ENCODE measurements around the gene ZBED5.

ZBED5 gene

DNA sequence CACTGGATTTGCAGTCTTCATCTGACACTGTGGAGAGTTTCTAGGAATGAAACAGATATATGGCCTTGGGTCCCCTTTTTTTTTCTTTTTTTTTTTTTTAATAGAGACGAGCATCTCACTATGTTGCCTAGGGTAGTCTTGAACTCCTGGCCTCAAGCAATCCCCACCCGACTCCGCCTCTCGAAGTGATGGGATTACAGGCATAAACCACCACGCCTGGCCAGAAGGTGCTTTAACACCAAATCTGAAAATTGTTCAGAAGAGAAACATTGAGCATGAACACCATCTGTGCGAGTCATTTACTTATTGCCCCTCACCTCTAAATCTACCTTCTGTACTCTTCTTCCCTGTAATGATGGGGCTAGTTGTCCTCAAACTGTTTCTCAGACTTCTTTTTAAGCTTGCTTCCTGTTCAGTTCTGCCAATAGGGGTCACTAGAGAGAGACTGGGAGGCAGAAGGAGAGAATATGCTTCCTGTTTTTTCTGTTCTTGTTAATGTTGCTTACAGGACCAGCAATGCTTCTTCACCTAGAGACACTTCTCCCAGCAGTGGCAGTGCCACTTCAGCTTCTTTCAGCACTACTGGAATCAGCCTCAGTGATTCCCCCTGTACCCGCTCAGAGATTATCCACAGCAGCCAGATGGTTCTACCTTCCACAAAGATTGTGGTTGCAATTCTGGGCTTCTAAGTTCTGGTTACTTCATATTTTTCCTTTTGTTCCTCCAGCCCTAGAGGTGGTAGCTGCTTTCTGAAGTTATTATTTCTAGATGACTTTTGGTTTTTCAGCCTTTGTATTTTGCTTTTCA lies 20.8 kb upstream of the ZBED5 start:
- no peak for DNase-seq

DNA sequence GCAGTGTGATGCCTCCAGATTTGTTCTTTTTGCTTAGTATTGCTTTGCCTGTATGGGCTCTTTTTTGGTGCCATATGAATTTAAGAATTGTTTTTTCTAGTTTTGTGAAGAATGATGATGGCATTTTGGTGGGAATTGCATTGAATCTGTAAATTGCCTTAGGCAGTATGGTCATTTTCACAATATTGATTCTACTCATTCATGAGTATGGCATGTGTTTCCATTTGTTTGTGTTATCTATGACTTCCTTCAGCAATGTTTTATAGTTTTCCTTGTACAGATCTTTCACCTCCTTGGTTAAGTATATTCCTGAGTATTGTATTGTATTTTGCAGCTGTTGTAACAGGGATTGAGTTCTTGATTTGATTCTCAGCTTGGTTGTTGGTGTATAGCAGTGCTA lies 18.3 kb upstream of the ZBED5 start:
- DNase-seq = no peak

DNA sequence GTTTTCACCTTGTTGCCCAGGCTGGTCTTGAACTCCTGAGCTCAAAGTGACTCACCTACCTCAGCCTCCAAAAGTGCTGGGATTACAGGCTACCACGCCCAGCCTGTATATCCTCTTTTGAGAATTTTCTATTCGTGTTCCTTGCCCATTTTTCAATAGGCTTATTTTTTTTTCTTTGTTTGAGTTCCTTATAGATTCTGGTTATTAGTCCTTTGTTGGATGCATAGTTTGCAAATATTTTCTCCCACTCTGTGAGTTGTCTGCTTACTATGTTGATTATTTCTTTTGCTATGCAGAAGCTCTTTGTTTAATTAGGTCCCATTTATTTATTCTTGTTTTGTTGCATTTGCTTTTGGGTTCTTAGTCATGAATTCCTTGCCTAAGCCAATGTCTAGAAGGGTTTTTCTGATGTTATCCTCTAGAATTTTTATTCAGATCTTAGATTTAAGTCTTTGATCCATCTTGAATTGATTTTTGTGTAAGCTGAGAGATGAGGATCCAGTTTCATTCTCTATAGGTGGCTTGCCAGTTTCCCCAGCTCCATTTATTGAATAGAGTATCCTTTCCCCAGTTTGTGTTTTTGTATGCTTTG lies 17.7 kb upstream of the ZBED5 start:
- DNase-seq = no peak

DNA sequence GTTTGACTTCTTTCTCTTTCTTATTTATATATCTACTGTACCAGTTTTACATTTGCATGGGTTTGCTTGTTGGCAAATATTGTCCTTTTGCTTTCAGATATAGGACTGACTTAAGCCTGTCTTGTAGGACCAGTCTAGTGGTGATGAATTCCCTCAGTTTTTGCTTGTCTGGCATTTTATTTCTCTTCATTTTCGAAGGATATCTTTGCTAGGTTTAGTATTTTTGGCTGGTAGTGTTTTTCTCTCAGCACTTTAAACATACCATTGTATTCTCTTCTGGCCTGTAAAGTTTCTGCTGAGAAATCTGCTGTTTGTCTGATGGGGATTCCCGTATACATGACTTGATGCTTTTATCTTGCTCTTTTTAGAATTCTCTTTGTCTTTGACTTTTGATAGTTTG lies 14.2 kb upstream of the ZBED5 start:
- no peak for DNase-seq

DNA sequence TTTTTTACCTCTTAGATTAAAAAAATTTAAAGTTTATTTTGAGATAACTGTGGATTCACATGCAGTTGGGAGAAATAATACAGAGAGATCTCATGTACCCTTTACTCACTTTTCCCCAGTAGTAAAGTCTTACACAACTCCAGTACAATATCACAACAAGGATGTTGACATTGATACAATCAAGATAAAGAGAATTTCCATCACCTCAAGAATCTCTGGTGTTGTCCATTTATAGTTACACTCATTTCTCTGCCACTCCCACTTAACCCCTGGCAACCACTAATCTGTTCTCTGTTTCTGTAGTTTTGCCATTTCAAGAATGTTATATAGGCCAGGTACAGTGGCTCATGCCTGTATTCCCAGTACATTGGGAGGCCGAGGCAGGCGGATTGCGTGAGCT lies 10.5 kb upstream of the ZBED5 start:
- DNase-seq = no peak

DNA sequence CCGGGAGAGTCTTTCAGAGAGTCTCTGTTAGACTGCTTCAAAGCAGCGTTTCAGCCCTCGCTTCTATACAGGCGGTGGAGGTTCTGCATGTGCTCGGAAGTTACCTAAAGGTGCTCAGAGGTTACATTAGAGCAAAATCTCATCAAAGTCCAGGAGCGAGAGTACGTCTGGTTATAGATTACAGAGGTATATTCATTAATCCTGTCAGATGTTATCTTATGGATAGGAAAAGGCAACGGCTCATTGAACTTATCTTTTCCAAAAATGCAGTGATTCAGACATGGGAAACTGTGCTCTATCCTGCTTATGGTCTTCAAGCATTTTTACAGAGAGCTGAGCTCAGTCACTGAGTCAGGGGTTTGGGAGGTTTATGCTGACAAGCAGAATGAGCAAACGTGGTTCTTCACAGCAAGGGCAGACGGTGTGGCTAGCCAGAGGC lies 9.1 kb upstream of the ZBED5 start:
- no peak for DNase-seq

DNA sequence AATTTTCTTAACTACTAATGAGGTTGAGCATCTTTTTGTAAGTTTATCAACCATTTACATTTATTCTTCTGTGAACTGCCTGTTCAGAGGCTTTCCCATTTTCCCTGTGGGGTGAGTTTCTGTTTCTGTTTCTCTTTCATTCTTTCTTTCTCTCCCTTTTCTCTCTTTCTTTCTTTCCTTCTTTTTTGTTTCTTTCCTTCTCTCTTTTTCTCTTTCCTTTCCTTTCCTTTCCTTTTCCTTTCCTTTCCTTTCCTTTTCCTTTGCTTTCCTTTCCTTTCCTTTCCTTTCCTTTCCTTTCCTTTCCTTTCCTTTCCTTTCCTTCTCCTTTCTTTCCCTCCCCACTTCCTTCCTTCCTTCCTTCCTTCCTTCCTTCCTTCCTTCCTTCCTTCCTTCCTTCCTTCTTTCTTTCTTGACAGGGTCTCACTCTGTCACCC lies 8.0 kb upstream of the ZBED5 start:
- no peak for DNase-seq

DNA sequence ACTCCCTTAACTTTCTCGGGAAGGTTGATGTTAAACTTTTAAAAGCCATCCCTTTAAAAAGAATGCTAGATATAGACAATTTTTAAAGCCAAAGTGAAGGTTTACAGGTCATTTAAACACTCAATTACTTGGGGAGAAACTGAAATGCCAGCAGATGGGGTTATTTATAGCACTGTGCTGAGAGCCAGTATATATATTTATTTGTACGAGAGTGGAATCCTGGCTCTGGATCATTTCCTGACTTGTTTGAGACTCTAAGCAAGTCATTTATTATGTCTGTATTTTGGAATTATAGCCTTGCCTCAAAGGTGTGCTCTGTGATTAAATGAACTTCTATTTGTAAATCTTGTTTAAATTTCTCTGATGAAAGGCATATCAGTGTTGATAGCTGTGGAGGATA lies 6.8 kb upstream of the ZBED5 start:
- no peak for DNase-seq

DNA sequence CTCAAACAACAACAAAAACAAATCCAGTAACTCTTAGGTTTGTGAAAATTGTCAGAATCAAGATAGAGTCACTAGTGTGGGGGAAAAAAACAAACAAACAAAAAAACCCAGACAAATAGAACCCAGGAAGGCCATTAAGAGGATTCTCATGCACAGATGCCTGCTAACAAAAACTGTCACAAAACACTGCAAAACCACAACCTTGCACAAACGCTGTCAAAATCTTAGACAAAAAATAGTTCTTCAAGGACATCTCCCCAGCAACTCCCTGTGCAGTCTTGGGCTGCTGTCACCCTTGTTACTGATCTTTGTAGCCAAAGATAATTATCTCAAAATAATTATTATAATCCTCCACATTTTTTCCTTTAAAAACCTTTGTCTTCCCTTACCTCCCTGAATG lies 4.6 kb upstream of the ZBED5 start:
- DNase-seq = no peak

DNA sequence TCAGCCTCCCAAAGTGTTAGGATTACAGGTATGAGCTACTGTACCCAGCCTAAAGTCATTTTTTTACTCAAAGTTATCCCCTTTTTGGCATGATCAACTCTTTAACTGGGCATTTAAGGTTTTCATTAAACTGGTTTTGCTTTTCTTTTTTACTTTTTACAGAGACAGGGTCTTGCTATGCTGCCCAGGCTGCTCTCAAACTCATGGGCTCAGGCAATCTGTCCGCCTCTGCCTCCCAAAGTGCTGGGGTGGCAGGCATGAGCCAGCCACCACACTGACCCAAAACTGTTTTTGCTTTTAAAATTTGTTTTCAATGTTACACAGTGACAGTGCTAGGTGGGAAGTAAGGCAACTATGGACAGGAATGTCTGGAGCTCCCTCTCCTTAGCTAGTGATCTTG lies 3.9 kb upstream of the ZBED5 start:
- DNase-seq = no peak

DNA sequence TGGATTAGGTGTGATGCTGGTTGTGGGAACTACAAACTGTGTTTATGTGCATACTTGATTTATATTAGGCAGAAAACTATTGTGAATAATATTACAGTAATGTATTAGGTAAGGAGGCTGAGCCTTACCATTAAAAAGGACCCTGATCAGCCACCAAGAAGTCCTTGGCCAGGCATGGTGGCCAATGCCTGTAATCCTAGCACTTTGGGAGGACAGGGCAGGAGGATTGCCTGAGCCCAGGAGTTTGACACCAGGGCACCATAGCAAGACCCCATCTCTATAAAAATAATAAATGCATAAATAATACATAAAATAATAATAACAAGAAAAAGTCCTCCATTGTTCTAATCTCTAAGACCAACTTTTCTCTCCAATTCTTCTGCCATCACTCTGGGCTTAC lies 3.2 kb upstream of the ZBED5 start:
- DNase-seq = no peak

DNA sequence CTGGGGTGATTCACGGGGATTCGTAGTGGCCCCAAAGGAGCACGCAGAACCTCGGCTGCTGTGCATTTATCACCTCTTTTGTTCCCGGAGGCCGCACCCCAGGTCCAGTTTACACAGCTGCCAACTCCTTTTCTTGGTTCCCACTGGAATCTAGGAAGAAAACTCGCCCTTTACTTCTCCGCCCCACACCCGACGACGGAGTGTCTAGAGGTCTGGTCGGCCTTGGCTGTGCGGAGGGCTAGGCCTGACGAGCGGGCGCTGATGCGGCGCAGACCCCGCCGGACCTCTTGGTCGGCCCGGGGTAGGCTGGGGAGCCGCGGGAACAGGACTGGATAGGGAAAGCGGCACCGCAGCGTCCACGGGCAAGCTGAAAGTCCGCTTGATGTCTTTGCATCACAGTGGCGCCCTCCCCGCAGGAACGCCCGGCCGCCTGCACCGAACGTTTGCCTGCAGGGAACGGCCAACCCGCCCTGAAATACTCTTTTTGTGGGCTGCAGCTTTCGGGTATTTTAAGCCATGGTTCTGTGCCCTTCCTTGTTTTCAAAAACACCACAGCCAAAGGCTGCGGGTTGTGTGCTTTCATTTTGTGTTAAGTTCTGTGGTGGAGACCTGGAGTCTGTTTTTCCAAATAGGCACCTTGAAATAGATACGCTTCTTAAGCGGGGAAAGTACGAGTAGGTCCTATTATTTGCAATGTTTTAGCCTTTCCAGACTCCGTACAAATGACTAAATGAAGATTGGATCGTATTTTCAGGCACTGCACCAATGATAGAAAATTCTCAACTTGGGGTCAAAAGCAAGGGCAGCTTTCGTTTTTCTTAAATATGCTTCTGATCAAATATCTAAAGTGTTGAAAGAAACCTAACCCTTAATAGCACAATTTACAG lies 829 bp upstream of the ZBED5 start:
- peak; percentile 68 for DNase-seq

DNA sequence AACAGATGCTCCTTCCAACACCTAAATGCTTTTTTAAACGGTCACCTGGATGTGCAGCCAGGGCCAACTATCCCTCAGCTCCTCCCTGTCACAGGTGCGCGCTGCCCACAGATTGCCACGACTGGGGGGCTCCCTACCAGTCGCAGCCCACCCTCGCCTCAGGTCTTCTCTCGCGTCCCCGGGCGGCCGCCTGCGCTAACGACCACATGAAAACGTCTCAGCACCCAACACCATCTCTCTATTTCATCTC lies 469 bp downstream of the ZBED5 start:
- no peak for DNase-seq

DNA sequence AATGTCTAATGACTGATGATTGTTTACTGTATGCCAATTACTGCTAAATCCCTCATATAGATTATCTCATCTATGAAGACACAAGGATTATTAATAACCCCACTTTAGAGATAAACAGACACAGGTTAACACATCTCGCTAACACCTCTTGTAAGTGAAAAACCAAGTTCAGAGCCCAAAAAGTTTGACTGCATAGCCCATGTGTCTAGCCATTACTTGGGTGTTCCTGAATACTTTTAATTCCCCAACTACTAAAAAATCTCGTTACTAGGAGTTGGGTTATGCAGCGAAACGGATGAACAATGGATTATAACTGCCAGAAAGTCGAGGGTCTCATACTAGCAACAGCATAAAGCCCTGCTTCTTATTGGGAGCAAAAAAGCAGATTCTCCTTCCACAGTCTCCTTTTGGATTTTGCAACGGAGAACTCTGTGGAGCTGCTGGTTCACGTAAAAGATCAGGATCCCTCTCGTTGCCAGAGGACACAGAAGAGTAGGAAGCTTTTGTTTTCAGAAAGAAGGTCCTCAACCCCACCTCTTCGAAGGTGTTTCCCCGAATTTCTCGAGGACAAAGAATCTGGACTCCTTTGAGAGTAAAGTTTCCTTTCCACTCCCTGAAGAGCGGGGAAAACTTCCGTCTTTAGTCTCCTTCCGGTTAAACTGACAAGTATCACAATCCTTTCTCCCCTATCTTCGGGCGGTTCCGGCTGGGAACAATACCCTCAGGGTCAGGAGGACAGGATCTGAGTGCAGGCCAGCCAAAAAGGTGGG lies 979 bp downstream of the ZBED5 start:
- DNase-seq = no peak

DNA sequence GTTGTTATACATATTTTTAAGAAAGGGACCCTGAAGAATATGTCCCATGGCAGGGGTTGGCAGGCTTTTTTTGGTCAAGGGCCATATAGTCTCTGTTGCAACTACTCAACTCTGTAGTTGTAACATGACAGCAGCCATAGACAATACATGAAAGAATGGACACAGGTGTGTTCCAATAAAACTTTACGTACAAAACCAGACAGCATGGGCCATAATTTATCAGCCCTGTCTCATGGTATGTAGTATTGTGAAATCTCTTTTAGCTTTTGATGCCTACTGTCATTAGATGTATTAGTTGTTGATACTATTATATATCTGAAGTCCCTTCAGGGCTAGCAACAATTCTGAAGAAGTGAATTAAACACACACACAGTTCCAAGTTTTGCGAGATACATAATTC lies 2.6 kb downstream of the ZBED5 start:
- no peak for DNase-seq

DNA sequence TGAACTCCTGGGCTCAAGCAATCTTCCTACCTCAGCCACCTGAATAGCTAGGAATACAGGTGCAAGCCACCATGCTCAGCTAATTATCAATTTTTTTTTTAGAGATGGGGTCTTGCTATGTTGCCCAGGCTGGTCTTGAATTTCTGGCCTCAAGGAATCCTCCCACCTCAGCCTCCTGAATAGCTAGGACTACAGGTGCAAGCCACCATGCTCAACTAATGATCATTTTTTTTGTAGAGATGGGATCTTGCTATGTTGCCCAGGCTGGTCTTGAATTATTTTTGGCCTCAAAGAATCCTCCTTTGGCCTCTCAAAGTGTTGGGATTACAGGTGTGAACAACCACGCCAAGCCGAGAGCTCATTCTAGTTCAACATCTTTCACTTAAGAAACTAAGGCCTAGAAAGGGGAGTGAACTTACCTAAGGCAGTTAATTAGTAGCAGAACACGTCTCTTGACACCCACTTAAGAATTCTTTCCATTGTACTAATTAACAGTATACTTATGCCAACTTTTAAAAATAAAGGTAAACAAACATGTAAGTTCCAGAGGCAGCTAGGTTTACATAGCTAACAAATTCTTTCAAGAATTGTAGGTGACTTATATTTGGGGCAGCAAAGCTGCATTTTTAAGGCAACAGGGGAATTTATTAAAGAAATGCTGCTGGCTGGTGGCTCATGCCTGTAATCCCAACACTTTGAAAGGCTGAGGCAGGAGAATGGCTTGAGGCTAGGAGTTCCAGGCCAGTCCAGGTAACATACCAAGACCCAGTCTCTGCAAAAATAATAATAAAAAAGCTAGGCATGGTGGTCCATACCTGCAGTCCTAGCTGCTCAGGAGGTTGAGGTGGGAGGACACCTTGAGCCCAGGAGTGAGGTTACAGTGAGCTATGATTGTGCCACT lies 9.6 kb downstream of the ZBED5 start:
- DNase-seq = no peak

DNA sequence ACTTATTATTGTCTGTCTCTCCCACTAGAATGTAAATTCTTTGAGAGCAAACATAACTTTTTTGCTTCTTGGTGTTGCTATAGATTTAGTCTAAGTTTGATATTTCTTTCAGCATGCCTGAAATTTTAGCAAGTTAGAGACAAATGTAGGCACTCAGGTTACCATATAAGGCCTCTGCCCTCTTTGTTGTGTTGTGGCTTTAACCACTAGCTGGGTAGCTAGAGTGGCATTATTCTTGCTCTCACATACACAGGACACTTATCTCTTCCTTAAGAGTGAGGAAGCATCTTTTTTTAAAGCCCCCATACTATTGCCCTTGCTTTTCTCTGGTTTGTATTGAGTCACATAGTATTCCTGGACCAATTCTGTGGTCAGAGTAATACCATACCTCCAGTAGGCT lies 11.2 kb downstream of the ZBED5 start:
- no peak for DNase-seq

DNA sequence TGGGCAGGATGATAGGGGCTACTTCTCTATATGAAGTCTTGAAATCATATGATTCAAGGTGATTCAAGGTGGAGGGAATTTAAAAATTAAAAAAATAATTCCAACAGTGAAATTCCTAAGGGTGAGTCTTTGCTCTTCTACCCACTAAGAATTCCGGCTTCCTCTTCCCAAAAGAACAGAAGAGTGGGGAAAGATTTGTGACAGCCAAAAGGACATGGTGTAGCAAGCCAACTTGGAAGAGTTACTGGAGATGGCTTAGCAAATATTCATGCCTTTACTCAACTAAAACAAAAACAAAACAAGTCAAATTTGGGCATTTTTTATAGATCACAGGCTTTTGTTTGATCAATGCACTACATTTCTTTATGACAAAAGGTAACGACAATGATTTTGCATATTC lies 12.3 kb downstream of the ZBED5 start:
- no peak for DNase-seq

DNA sequence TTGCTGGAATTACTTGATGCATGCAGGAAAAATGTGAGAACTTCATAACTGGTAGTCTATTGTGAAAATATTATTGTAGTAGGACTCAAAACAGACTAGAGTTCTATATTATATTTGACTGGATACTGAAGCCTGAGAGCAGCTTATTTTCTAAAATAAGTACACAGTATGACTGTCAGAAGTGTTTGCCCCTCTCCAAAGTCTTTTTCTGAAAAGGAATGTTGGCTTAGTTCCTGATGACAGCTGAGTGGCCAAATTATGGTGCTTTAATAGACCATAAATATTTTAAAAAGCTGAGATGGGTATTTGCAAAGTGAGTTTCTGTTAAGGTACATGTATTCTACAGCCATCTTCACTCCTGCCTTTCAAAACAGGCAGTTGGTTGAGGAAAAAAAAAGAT lies 13.1 kb downstream of the ZBED5 start:
- no peak for DNase-seq

DNA sequence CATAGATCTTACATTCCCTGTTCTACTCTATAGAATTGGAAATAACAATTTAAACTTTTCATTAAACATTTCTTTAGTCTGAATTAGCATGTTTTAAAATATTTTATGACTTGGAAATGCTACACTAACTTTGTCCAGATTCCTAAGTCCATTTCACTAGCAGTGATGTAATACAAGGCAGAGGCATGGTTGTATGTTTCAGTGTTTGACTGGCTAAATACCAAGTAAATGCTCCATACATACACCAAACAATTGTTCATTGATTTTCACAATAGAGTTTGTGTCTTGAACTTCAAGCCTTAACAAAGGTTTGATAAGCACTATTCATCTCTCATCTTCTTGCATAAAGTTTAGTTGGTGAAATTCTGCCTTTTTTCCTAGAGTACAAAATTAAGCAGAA lies 13.5 kb downstream of the ZBED5 start:
- DNase-seq = no peak

DNA sequence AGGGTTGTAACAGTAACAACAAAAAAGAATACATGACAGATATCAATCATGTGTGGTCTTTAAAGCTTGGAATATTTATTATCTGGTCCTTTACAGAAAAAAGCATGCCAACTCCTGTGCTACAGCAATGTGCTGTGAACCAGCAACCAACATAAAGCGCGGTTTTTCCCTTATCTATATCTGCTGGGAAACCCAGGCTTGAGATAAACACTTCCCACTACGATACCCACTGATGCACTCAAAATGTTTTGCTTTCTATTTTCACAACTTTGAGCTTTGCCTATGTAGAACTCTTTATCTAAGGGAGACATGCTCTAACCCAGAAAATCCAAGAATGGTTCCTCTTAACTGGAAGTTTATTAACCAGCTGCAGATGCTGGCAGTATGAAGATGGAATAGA lies 19.0 kb downstream of the ZBED5 start:
- no peak for DNase-seq

DNA sequence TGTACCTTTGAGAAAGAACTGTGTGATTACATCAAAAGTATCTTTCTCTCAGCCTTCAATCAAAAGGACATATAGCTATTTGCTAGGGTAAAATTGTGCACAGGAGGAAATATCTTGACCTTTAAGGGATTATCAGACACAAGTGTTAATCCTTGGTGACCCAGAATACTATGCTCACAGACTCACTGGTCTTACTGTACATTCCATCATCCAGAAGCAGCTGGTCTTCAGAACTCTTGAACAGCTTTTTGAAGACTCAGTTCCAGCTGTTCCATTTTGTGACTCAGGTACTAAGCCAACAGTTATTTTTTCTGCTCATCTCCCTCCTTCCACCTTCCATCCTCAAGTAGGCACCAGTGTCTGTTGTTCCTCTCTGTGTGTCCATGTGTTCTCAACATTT lies 19.8 kb downstream of the ZBED5 start:
- no peak for DNase-seq

Measured in activated T-cell treated with anti-CD3 and anti-CD28 coated beads, Interleukin-2, amount 50 U/mL, for 1 hour (primary cell).